HG02610 (cell line): ENCODE measurements around the gene RSPH10B.
A peak's percentile ranks its signal among the peaks of the same experiment; 100 is the strongest.
"Not testable (repeated sequence)": the region's sequence is repeated elsewhere in the genome, so short reads cannot be mapped to it uniquely, and the experiment has no call there.

Experiments used
- ATAC-seq: cut with Tn5 transposase; IDR thresholded peaks from one replicate; pipeline ENCODE4 v1.9.1; 2021; ENCODE audit warnings: mild to moderate bottlenecking, moderate library complexity; ENCODE audit not compliant: unreplicated experiment

Gene RSPH10B

DNA sequence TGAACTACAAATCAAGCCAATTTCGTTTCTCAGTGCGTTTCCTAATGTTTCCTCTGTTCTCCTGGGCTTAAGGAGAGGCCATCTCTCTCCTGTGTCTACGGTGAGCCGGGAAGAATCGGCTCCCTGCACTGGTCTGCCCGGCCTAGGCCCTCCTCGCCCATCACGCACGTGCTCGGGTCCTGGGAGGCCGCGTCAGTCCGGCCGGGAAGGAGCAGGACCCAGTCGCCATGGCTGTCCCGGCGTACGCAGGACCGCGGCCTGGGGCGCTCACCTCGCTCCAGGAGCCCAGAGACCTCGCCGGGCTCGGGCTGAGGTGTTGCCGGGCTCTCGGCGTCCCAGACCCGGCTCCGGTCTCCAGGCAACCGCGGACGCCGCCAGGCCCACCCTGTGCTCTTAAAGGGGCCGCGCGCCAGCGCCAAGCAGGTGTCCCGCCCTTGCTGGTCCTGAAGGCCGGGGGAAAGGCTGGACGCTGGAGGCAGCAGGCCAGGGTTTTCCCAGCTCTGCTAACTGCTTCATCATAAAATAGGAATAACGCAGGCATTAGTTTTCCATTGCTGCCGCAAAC, at the start of gene RSPH10B:
Gene RSPH10B (minus strand): TSS at position 343 of the 565 bp plus-strand sequence. CDS start 3,573 bp downstream, outside the sequence.
- ATAC-seq = not testable (repeated sequence)

DNA sequence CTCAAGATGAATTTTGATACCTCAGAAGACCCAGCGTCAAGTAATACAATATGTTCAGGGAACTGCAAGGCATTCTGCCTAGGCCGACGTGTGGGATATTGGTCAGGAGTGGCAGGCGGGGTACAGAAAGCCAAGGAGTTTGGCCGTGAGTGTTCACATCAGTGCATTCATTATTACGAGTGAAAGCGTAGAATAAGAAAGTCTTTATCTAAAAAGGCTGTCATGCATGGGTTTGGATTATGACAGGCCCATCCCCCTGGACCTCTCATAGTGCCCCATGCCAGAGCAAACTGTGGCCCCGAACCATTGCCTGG, 46.1 kb upstream of the RSPH10B start:
- no peak for ATAC-seq

DNA sequence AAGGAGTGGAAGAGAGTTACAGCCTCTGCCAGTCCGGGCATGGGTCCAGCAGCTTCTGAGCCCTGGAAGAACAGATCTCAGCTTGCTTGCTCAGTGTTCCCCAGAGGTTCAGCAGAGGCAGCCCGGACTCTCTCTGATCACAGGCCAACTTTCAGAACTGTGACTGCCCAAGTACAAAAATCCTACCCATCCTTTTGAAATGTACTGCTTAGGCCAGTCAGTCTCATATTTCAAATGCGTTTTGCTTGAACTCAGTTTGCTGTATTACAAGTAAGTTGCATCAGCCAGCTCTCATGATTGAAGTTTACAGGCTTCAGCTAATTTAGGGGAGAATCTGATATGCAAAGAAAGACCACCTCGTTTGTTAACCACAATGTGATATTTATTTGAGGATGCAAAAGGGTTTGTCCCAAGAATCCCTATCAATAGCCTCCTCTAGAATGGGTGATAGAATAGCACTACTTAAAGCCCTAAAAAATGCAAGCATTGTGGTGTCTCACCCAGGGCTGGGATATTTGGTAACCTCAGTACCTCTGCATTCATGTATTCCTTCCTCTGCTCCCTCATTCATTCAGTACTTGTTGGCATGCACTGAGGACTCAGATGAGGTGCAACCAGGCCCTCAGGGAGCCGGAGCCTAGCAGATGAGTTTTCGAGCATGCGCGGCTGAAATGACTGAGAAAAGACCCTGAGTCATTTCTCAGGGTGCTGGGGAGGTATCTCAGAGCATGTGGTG, 45.6 kb upstream of the RSPH10B start:
- ATAC-seq = no peak

DNA sequence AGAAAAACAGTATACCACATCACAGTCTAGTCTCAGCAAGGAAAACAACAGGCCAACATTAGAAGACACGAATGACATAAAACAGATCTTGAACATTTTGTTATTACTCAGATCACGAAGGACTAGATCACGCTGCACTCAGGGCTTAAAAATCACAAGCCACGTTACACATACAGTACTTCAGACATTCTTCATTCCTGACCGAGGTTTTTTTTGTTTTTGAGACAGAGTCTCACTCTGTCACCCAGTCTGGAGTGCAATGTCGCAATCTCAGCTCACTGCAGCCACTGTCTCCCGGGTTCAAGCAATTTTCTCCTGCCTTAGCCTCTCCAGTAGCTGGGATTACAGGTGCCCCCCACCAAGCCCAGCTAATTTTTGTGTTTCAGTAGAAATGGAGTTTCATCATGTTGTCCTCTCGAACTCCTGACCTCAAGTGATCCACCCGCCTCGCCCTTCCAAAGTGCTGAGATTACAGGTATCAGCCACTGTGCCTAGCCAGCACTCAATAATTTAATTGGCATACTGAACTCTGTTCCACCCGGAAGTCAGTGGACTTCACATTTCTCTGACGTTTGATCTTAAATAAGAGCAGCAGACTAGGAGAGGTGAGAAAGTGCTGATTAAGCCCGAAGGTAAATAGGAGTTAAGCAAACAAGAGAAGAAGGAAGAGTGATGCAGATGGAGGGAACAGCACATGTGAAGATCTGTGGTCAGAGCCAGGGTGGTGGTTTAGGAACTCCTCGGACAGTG, 42.0 kb upstream of the RSPH10B start:
- no peak for ATAC-seq

DNA sequence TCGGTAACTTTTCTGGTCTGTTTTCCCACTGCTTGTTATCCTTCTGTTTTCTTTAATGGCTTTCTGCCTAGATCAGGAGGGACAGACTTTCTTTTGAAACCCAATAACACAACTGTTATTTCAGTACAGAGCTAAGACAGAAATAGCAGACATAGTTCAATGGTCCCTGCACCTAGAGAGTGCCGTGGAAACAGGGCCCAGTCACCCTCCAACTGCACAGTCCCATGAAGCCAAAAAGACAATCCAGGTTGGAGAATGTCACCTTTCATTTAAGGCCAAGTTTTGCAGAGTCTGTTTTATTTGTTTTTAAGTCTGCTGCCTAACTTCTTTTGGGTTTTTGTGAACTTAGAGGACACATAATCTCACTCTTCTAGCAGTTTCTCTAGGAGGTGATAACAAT, 41.1 kb upstream of the RSPH10B start:
- no peak for ATAC-seq

DNA sequence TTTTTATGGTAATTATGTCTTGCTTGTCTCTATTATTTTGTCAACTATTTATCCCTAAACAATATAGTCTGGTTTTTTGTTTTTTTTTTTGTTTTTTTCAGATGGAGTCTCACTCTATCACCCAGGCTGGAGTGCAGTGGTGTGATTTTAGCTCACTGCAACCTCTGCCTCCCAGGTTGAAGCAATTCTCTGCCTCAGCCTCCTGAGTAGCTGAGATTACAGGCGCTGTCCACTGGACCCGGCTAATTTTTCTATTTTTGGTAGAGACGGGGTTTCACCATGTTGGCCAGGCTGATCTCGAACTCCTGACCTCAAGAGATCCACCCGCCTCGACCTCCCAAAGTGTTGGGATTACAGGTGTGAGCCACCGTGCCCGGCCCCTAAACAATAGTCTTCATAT, 39.9 kb upstream of the RSPH10B start:
- not testable (repeated sequence) for ATAC-seq

DNA sequence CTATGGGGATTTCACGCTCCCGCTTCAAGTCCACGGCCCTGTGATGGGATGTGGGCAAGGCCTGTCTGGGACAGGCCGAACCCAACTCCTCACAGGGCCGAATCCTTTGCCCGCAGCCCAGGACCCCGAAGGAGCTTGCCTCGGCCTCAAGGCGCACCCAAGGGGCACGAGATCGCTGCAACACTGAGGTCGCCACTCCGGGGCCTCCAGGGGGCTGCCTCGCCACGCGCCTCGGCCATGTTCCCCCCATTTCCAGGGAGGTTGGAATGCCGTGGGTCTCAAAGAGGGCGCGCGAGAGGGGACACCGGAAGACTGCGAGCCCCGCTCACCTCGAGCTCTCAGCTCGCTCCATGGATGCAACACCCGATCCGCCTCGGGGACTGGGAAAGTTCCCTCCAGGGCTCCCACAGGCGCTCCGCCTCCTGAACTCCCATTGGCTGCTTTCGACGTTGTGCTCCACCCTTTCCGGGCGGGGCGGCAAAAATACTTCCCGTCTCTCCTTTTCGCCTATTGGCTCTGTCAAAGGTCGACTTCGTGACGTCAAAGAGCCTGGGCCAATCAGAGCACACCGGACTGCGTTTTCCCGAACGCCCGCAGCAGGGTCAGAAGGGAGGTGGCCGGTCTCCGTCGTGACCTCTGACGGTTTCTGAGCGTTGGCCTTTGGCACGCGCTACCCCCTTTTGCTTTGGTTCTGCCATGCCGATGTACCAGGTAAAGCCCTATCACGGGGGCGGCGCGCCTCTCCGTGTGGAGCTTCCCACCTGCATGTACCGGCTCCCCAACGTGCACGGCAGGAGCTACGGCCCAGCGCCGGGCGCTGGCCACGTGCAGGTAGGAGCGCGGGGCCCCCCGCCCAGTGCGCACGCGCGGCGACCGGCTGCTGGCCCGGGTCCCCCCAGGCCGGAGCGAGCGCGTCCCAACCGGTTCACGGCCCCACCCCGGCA, 38.5 kb upstream of the RSPH10B start, which contains the start of the genes AIMP2 and PMS2:
Gene AIMP2 (plus strand): TSS at position 605 of the 944 bp plus-strand sequence. CDS start 92 bp downstream, at position 697.
Gene PMS2 (minus strand): TSS at position 382 of the 944 bp plus-strand sequence. CDS start 30 bp downstream, at position 352.
- ATAC-seq = peak; percentile 96

GRCh38 chr7:6007835-6008590, 37.5 kb upstream of the RSPH10B start:
- ATAC-seq = not testable (repeated sequence)

- no peak for ATAC-seq
These were observed 36.9 kb upstream of the RSPH10B start for GRCh38 chr7:6007386-6007785.

DNA sequence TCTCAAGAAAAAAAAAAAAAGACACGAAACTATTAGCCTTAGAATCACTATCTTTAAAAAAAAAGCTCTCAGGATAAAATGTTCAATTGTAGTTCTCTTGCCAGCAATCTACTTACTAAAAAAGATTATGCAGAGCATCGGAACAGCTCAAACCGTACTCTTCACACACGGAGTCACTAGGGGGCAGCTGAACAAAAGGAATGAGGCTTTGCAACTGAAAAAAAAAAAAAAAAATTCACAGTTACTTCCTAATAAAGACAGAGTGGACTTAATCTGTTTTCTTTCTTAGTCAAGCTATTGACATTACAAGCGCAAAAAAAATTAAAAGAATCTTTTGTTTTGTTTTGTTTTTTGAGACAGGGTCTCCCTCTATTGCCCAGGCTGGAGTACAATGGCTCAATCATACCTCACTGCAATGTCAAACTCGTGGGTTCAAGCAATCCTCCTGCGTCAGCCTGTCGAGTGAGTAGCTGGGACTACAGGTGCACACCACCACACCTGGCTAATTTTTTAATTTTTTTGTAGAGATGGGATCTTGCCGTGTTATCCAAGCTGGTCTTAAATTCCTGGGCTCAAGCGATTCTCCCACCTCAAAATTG, 26.8 kb upstream of the RSPH10B start:
- no peak for ATAC-seq

DNA sequence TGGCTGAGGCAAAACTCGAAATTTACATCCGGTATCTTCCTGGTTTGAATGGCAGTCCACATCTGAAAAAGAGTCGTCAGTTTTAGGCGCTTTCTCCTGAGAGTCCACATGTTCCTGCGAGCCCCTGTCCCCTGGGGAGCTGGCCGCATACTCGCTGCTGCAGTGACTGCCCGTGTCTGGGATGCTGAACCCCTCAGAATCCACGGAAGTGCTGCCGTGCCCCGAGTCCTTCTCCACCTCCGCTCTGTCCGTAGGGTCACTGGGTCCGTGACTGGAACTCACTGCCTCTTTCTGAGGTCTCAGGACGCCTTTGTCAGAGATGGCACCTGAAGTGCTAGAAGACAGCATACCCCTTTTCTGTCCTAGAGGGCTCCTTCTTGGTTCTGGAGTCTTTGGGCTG, 16.6 kb upstream of the RSPH10B start:
- ATAC-seq = not testable (repeated sequence)

GRCh38 chr7:5979680-5980314, 9.3 kb upstream of the RSPH10B start:
- ATAC-seq = not testable (repeated sequence)

GRCh38 chr7:5973580-5973979, 3.1 kb upstream of the RSPH10B start:
- not testable (repeated sequence) for ATAC-seq

DNA sequence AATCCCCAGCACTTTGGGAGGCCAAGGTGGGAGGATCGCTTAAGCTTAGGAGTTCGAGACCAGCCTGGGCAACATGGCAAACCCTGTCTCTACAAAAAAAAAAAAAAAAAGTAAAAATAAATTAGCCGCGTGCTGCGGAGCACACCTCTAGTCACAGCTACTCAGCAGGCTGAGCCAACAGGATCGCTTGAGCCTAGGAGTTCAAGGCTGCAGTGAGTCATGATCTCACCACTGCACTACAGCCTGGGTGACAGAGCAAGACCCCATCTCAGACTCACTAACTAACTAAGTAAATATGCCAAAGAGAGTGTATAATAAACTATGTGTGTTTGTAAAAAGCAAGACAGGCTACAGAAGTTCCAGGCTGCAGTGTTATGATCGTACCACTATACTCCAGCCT, 6.7 kb downstream of the RSPH10B start:
- not testable (repeated sequence) for ATAC-seq

DNA sequence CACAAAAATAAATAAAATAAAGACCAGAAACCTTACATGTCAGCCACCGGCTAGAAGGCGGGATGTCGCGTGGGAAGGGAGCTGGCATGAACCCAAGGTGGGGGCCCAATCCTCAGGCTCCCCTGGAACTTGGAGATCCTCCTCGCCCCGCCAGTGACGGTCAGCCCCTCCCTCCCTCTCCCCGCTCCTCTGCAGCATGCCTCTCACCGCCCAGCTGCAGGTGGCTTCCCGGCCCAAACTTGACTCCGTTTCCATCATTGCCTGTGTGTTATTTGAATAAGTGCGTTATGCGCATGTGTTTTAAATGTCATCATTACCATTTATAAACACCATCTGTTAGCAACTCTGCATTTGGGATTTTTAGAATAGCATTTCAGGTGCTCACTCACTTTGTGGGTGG, 7.3 kb downstream of the RSPH10B start:
- not testable (repeated sequence) for ATAC-seq

DNA sequence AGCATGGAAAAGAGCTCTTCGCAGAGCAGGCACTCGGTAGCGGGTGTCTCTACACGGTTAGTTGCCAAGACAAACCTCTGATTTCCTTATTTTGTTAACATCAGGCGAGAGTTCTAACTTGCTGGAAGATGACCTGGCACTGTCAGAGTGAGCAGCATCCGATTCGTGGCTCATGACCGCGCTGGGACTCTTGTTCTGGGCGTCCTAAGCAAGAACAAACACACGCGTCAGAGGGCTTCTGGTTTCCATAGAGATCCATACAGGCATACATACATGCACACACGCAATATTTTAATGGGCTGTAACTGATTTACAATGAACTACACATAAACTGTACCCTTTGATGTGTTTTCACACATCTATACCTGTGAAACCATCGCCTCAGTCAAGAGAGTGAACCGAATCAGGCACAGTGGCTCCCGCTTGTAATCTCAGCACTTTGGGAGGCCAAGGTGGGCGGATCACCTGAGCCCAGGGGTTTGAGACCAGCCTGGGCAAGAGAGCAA, 35.5 kb downstream of the RSPH10B start:
- not testable (repeated sequence) for ATAC-seq

DNA sequence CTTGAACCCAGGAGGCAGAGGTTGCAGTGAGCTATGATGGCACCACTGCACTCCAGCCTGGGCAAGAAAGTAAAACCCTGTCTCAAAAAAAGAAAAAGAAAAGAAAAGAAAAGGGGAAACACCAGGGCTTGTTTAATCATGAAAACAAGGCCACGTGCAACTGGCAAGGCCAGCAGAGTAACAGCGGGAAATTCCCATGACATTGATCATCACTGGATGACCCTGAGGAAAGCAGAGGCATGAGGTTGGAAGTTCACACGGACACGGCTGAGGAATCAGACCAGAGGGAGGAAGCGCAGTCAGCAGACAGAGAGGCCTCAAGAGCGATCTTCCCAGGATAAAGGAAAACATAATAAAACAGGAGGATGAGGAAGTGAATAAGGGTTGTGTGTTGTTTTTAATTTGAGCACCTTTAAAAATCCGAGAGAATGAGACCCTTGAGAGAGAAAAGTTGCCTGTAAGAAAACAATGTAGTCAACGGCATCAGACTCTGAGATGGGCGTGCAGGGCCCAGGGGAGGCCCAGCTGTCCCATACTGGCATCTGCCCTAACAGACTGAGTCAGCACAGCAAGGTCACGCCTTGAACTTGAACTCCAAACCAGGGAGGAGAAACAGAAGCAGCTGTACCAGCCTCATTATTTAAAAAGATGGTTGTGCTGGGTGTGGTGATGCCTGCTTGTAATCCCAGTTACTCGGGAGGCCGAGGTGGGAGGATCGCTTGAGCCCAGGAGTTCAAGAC, 38.4 kb downstream of the RSPH10B start:
- ATAC-seq = not testable (repeated sequence)

- ATAC-seq = not testable (repeated sequence)
These were observed 39.2 kb downstream of the RSPH10B start for GRCh38 chr7:5931250-5931649.
